ENCODE data around the gene UBAC2. TPM values are rescaled to one million over a fixed set of nuclear protein-coding genes. Genes with fewer than 3 reads are reported as not detected.

Gene UBAC2
- total and polyA plus RNA-seq, 4 donors: 32.9 to 42.3 (median 35.3) TPM

GRCh38 chr13:99376924-99377323 lies 176.3 kb downstream of the UBAC2 start:
- Histone ChIP-seq H3K27me3 (ENCODE audit: control insufficient read depth in 4 of 4, insufficient read depth in 4 of 4, low read length in 3 of 4) (no peaks in the 10 kb centered on the region), H3K4me3 (ENCODE audit: low read depth in 1 of 3, low read length in 3 of 3) (no peak overlapping the region), H3K36me3 (ENCODE audit: control insufficient read depth in 4 of 4, insufficient read depth in 3 of 4, low read depth in 1 of 4, low read length in 3 of 4) (peaks cover 5 to 13% (median 6%) of the 10 kb centered on the region in 4 donors), H3K9ac (ENCODE audit: low read depth in 1 of 2, low read length in 2 of 2) (no peak overlapping the region), H3K27ac (ENCODE audit: low read depth in 1 of 2, low read length in 2 of 2) (no peak overlapping the region), H3K9me3 (ENCODE audit: control insufficient read depth in 4 of 4, low read length in 3 of 4) (no peaks in the 10 kb centered on the region), H3K4me1 (ENCODE audit: control insufficient read depth in 4 of 4, insufficient read depth in 4 of 4, low read length in 3 of 4) (no peaks in the 10 kb centered on the region)
- TF ChIP-seq FOXA1 (IDR thresholded peaks at IDR 0.05): no peak
- TF ChIP-seq GABPA (IDR thresholded peaks at IDR 0.05 in 1 of 2, conservative IDR thresholded peaks at IDR 0.05 in 1 of 2): no peak
- no peak for TF ChIP-seq CTCF (IDR thresholded peaks at IDR 0.05; ENCODE audit: low read depth, low read length, missing input control)
- TF ChIP-seq TAF1 (conservative IDR thresholded peaks at IDR 0.05): no peak
- no peak for TF ChIP-seq NR2F2 (IDR thresholded peaks at IDR 0.05)
- TF ChIP-seq SP1 (IDR thresholded peaks at IDR 0.05): no peak
- TF ChIP-seq HNF4A (conservative IDR thresholded peaks at IDR 0.05): no peak
- TF ChIP-seq FOXA2 (IDR thresholded peaks at IDR 0.05): no peak
- TF ChIP-seq ATF3 (IDR thresholded peaks at IDR 0.05): no peak
- TF ChIP-seq ZBTB33 (IDR thresholded peaks at IDR 0.05): no peak
- TF ChIP-seq HNF4G (IDR thresholded peaks at IDR 0.05): no peak
- no peak for TF ChIP-seq JUND (IDR thresholded peaks at IDR 0.05)
- no peak for TF ChIP-seq REST (IDR thresholded peaks at IDR 0.05)
- no peak for TF ChIP-seq YY1 (IDR thresholded peaks at IDR 0.05)
- no peak for TF ChIP-seq EGR1 (IDR thresholded peaks at IDR 0.05; ENCODE audit: low read depth in 2 of 2)
- DNase-seq (ENCODE audit: low spot score): no peak
- WGBS: 97% methylated on average over 9 of the region's 9 CpGs

GRCh38 chr13:99377641-99378040 lies 177.0 kb downstream of the UBAC2 start:
- Histone ChIP-seq H3K9me3 (ENCODE audit: control insufficient read depth in 4 of 4, low read length in 3 of 4) (no peaks in the 10 kb centered on the region), H3K9ac (ENCODE audit: low read depth in 1 of 2, low read length in 2 of 2) (no peak overlapping the region), H3K27me3 (ENCODE audit: control insufficient read depth in 4 of 4, insufficient read depth in 4 of 4, low read length in 3 of 4) (no peaks in the 10 kb centered on the region), H3K4me3 (ENCODE audit: low read depth in 1 of 3, low read length in 3 of 3) (no peak overlapping the region), H3K36me3 (ENCODE audit: control insufficient read depth in 4 of 4, insufficient read depth in 3 of 4, low read depth in 1 of 4, low read length in 3 of 4) (peaks cover 5 to 13% (median 6%) of the 10 kb centered on the region in 4 donors), H3K4me1 (ENCODE audit: control insufficient read depth in 4 of 4, insufficient read depth in 4 of 4, low read length in 3 of 4) (no peaks in the 10 kb centered on the region), H3K27ac (ENCODE audit: low read depth in 1 of 2, low read length in 2 of 2) (no peak overlapping the region)
- WGBS: 98% methylated on average over 8 of the region's 8 CpGs
- DNase-seq (ENCODE audit: low spot score): no peak
- TF ChIP-seq EGR1 (IDR thresholded peaks at IDR 0.05; ENCODE audit: low read depth in 2 of 2) (no peak), MAX (IDR thresholded peaks at IDR 0.05) (no peak), SP1 (IDR thresholded peaks at IDR 0.05) (no peak), ZBTB33 (IDR thresholded peaks at IDR 0.05) (no peak), CTCF (IDR thresholded peaks at IDR 0.05; ENCODE audit: low read depth, low read length, missing input control) (no peak)
